NB4 (cell line): ENCODE data around the gene VIPR2.

ENCODE experiments used
- MYC ChIP-seq: IDR thresholded peaks from 2 replicates; pipeline ENCODE4 v1.6.1; 2011; ENCODE audit warnings: low read depth, low read length
- TF ChIP-seq, protein P1 (sequence below): IDR thresholded peaks from one replicate; pipeline ENCODE4 v1.5.1; 2012; ENCODE audit warnings: low read depth, low read length

DNA sequence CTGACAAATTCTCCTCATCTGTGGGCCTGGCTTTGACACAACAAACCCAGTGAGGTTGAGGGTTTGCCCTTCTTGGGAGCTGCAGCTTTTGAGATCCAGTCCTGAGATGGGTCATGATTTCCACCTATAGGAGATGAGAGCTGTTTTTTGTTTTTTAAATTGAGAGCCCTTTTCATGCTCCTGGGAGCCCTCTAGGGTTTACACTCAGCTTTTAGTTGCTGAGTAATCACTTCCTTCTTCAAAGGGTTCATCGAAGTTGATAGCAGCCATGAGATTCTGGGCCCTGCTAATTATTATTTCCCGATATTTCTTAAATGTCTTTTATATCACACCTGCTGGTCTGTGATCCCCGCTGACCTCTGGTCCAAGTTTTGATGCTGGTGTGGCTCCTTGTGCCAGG lies 47.3 kb upstream of the VIPR2 start:
- TF ChIP-seq, protein P1, sequence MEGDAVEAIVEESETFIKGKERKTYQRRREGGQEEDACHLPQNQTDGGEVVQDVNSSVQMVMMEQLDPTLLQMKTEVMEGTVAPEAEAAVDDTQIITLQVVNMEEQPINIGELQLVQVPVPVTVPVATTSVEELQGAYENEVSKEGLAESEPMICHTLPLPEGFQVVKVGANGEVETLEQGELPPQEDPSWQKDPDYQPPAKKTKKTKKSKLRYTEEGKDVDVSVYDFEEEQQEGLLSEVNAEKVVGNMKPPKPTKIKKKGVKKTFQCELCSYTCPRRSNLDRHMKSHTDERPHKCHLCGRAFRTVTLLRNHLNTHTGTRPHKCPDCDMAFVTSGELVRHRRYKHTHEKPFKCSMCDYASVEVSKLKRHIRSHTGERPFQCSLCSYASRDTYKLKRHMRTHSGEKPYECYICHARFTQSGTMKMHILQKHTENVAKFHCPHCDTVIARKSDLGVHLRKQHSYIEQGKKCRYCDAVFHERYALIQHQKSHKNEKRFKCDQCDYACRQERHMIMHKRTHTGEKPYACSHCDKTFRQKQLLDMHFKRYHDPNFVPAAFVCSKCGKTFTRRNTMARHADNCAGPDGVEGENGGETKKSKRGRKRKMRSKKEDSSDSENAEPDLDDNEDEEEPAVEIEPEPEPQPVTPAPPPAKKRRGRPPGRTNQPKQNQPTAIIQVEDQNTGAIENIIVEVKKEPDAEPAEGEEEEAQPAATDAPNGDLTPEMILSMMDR: no peak
- no peak for TF ChIP-seq MYC
